Activated CD4-positive, alpha-beta memory T cell treated with anti-CD3 and anti-CD28 coated beads for 36 hours (primary cell): ENCODE results near the gene TEX10. TPM values are rescaled to one million over a fixed set of nuclear protein-coding genes. Genes with fewer than 3 reads are reported as not detected.
A peak's percentile ranks its signal among the peaks of the same experiment; 100 is the strongest.
"Not testable (repeated sequence)": the region's sequence is repeated elsewhere in the genome, so short reads cannot be mapped to it uniquely, and the experiment has no call there.

Experiments used
- CTCF ChIA-PET: fragments of 350-600 bp; sonication (Branson Sonifier 250); formaldehyde crosslinking; loops from one replicate; lab custom pipeline; 2021; ENCODE audit warnings: antibody characterized with exemption, inconsistent platforms; lab: Charles Lee
- POLR2A ChIA-PET: fragments of 350-600 bp; sonication (Branson Sonifier 250); formaldehyde crosslinking; loops from one replicate; lab custom pipeline; 2021; ENCODE audit warnings: antibody characterized with exemption; lab: Charles Lee
- DNase-seq: peaks from one replicate; pipeline ENCODE4 v3.0.0-alpha.2; 2020
- H3K27ac Mint-ChIP-seq: one replicate; pipeline ENCODE4 v1.8.0; 2021; ENCODE audit warnings: mixed read lengths
- H3K27me3 Mint-ChIP-seq: one replicate; pipeline ENCODE4 v1.8.0; 2021; ENCODE audit warnings: mixed read lengths
- H3K36me3 Mint-ChIP-seq: one replicate; pipeline ENCODE4 v1.8.0; 2021; ENCODE audit warnings: mixed read lengths
- H3K4me1 Mint-ChIP-seq: one replicate; pipeline ENCODE4 v1.8.0; 2021; ENCODE audit warnings: low read depth, mixed read lengths
- H3K4me3 Mint-ChIP-seq: one replicate; pipeline ENCODE4 v1.8.0; 2021; ENCODE audit warnings: mild to moderate bottlenecking, mixed read lengths
- H3K9me3 Mint-ChIP-seq: one replicate; pipeline ENCODE4 v1.8.0; 2021; ENCODE audit warnings: mixed read lengths
- intact Hi-C: fragments of 100-400 bp; cut with micrococcal nuclease; formaldehyde crosslinking; loops from one replicate; pipeline ENCODE4 v1.15.1; 2023
- total RNA-seq, 2 experiments: library from RNA; stranded (reverse); gene quantifications; one replicate each; pipeline ENCODE4 v1.2.3, GENCODE V29; 2021

Gene TEX10
- total RNA-seq, 2 experiments from 2014 or later, result 20.3 to 20.7 TPM

- no peak for DNase-seq
- POLR2A ChIA-PET, result no interaction called here
- CTCF ChIA-PET, result no interaction called here
- Mint-ChIP-seq H3K4me1 (peaks cover 13% of the 10 kb centered on the region), H3K27ac (no peak overlapping the region), H3K9me3 (no peaks in the 10 kb centered on the region), H3K4me3 (no peak overlapping the region), H3K36me3 (peaks cover 23% of the 10 kb centered on the region), H3K27me3 (no peaks in the 10 kb centered on the region)
- intact Hi-C loops, result no loop called here
Observed at GRCh38 chr9:100340224-100340623, 12.5 kb downstream of the TEX10 start.

GRCh38 chr9:100338736-100339135 lies 14.0 kb downstream of the TEX10 start:
- H3K4me3 Mint-ChIP-seq, intact Hi-C loops, H3K27ac Mint-ChIP-seq, H3K9me3 Mint-ChIP-seq, POLR2A ChIA-PET, DNase-seq, H3K27me3 Mint-ChIP-seq: not testable (repeated sequence)
- Mint-ChIP-seq H3K4me1 (peaks cover 12% of the 10 kb centered on the region), H3K36me3 (peaks cover 23% of the 10 kb centered on the region)
- CTCF ChIA-PET, result interaction anchor here (1.2 to 4.3 kb wide), 3 partner anchors 8 to 16 kb away, joined by 3 to 19 read pairs (median 17); no protein-coding TSS in a partner anchor

DNA sequence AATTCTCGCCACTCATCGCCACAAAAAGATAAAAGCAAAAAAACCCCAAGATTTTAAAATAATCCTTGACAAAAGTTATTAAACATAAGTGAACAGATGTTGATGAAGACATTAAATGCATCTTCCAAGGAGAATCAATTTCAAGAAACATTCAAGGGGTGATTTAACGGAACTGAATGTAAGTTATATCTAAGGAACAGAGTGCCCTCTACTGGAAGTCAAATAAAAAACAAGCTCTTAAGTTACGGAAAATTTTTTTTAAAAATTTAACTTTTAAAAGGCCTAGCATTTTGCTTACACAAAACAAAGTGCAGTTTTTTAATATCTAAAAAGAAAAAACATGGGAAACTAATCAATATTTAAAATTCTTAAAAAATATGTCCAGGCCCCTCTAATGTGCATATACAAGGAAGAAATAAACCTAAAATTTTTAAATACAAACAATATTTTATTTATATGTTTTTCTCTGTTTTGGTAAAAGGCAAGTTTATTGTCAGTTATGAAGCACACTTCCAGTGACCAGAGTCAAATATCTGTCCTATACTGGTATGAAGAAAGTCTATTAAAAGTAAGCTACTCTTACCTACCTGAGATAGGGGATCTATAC lies 28.0 kb downstream of the TEX10 start:
- ChIA-PET POLR2A (interaction anchor here (0.6 kb wide), 1 partner anchor 27 kb away, joined by 3 read pairs; the partner anchor contains the start of gene TEX10), CTCF (interaction anchor here (0.6 to 2.8 kb wide), 29 partner anchors 8 to 1058 kb away, joined by 3 to 19 read pairs (median 3); partner anchors contain the start of gene TEX10)
- Mint-ChIP-seq H3K4me1 (peaks cover 8% of the 10 kb centered on the region), H3K4me3 (no peak overlapping the region), H3K36me3 (peaks cover 27% of the 10 kb centered on the region), H3K27me3 (no peaks in the 10 kb centered on the region), H3K9me3 (no peaks in the 10 kb centered on the region), H3K27ac (no peak overlapping the region)
- no peak for DNase-seq
- intact Hi-C loops, result loop anchor here (1.0 to 10.0 kb wide), 5 partner anchors 220 to 1140 kb away; partner anchors contain the start of gene NR4A3

DNA sequence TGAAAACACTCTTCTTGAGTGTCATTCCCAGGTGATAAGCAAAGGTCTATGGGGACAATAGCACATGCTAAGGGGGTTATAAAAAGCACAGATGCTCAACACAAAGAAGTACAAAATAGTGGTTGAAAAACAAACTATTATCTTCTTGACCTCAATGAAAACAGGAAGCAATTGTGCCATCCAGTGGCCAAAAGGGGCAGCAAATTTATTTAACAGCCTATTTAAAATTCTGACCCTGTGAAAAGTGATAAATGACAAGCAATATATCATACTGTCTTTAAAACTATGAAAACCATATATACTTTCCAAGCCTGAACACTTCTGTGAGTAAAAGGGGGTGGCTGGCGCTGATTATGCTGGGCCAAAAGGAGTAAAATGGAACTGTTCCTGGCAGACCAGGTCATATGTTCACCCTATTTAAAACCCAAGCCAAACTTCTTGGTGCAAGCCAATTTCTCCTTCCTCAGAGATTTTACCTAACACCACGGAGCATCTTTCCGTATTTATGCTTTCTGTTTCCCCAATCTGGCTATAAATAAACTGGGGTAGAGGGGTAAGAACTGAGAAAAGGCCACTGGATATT lies 29.7 kb downstream of the TEX10 start:
- peaks cover 24% of the 10 kb centered on the region for H3K36me3 Mint-ChIP-seq
- POLR2A ChIA-PET, result no interaction called here
- no peak overlapping the region for H3K27ac Mint-ChIP-seq
- H3K4me1 Mint-ChIP-seq, result peaks cover 10% of the 10 kb centered on the region
- peak; percentile 24 for DNase-seq
- H3K27me3 Mint-ChIP-seq, result no peaks in the 10 kb centered on the region
- intact Hi-C loops, result loop anchor here (10.0 kb wide), 4 partner anchors 218 to 1138 kb away; partner anchors contain the start of gene NR4A3
- CTCF ChIA-PET, result interaction anchor here (0.7 to 2.8 kb wide), 11 partner anchors 10 to 1138 kb away, joined by 3 to 17 read pairs (median 5); no protein-coding TSS in a partner anchor
- H3K9me3 Mint-ChIP-seq, result no peaks in the 10 kb centered on the region
- H3K4me3 Mint-ChIP-seq, result no peak overlapping the region

GRCh38 chr9:100317706-100318105 lies 35.0 kb downstream of the TEX10 start:
- Mint-ChIP-seq H3K36me3 (peaks cover 44% of the 10 kb centered on the region), H3K4me3 (no peak overlapping the region), H3K4me1 (peaks cover 23% of the 10 kb centered on the region), H3K9me3 (no peaks in the 10 kb centered on the region), H3K27ac (no peak overlapping the region), H3K27me3 (no peaks in the 10 kb centered on the region)
- CTCF ChIA-PET, result interaction anchor here (3.4 kb wide), 1 partner anchor 7 kb away, joined by 9 read pairs; no protein-coding TSS in a partner anchor
- intact Hi-C loops, result no loop called here
- POLR2A ChIA-PET, result no interaction called here
- no peak for DNase-seq

DNA sequence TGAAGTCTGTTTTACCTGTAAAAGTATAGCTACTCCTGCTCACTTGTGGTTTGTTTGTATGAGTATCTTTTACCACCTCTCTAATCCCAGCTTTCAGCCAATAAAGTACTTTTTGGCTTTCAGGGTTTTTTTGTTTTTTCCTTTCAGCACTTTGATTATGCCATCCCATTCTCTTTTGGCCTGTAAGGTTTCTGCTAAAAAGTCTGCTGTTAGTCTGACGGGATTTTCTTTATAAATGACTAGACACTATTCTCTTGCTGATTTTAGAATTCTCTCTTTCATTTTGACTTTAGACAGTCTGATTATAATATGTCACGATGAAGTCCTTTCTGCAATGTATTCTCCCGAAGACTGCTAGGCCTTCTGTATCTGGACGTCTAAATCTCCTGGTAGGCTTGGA lies 37.2 kb downstream of the TEX10 start:
- POLR2A ChIA-PET, result no interaction called here

DNA sequence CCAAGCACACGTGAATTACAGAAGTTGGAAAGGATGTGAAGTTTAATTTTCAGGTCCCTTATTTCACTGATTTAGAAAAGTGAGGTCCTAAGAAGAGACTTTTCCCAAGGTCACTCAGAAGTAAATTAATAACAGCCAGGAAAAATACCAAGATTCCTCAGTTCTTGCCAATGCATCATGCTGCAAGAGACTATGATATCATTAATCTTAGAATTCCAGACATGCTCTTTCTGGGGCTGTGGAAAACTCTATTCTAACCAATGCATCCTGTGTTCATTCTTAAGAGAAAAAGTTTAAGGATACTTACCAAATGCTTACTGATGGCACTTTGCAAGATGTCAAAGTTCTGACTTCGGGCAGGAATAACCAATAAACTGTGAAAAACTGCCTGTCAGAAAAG lies 42.8 kb downstream of the TEX10 start:
- intact Hi-C loops, result no loop called here
- CTCF ChIA-PET, result no interaction called here
- DNase-seq, result no peak
- no peak overlapping the region for H3K4me3 Mint-ChIP-seq
- peaks cover 59% of the 10 kb centered on the region for H3K36me3 Mint-ChIP-seq
- no peak overlapping the region for H3K27ac Mint-ChIP-seq
- peaks cover 14% of the 10 kb centered on the region for H3K4me1 Mint-ChIP-seq
- POLR2A ChIA-PET, result no interaction called here
- no peaks in the 10 kb centered on the region for H3K9me3 Mint-ChIP-seq
- H3K27me3 Mint-ChIP-seq, result no peaks in the 10 kb centered on the region

More for the DNA sequence above, 37.2 kb downstream of the TEX10 start:
- Mint-ChIP-seq H3K9me3 (no peaks in the 10 kb centered on the region), H3K27ac (no peak overlapping the region), H3K27me3 (no peaks in the 10 kb centered on the region), H3K36me3 (peaks cover 55% of the 10 kb centered on the region), H3K4me3 (no peak overlapping the region), H3K4me1 (peaks cover 23% of the 10 kb centered on the region)
- CTCF ChIA-PET, result interaction anchor here (3.4 kb wide), 1 partner anchor 10 kb away, joined by 9 read pairs; no protein-coding TSS in a partner anchor
- no peak for DNase-seq
- intact Hi-C loops, result no loop called here

- no peak overlapping the region for H3K4me3 Mint-ChIP-seq
- H3K36me3 Mint-ChIP-seq, result peaks cover 61% of the 10 kb centered on the region
- CTCF ChIA-PET, result no interaction called here
- intact Hi-C loops, result no loop called here
- POLR2A ChIA-PET, result no interaction called here
- no peak for DNase-seq
- H3K9me3 Mint-ChIP-seq, result no peaks in the 10 kb centered on the region
- H3K27ac Mint-ChIP-seq, result no peak overlapping the region
- no peaks in the 10 kb centered on the region for H3K27me3 Mint-ChIP-seq
- peaks cover 14% of the 10 kb centered on the region for H3K4me1 Mint-ChIP-seq
Observed at GRCh38 chr9:100308965-100309564, 43.7 kb downstream of the TEX10 start.

GRCh38 chr9:100307080-100307479 lies 45.7 kb downstream of the TEX10 start:
- no peak overlapping the region for H3K27ac Mint-ChIP-seq
- CTCF ChIA-PET, result no interaction called here
- POLR2A ChIA-PET, result interaction anchor here (0.7 kb wide), 1 partner anchor 340 kb away, joined by 3 read pairs; no protein-coding TSS in a partner anchor

GRCh38 chr9:100306283-100306682 lies 46.5 kb downstream of the TEX10 start:
- ChIA-PET POLR2A (no interaction called here), CTCF (interaction anchor here (0.6 kb wide), 2 partner anchors 20 to 28 kb away, joined by 3 to 4 read pairs; no protein-coding TSS in a partner anchor)
- peaks cover 71% of the 10 kb centered on the region for H3K36me3 Mint-ChIP-seq
- no peak for DNase-seq
- H3K27ac Mint-ChIP-seq, result no peak overlapping the region
- H3K9me3 Mint-ChIP-seq, result no peaks in the 10 kb centered on the region
- intact Hi-C loops, result no loop called here
- no peak overlapping the region for H3K4me3 Mint-ChIP-seq
- H3K4me1 Mint-ChIP-seq, result peaks cover 9% of the 10 kb centered on the region
- H3K27me3 Mint-ChIP-seq, result no peaks in the 10 kb centered on the region

More at GRCh38 chr9:100307080-100307479, 45.7 kb downstream of the TEX10 start:
- Mint-ChIP-seq H3K9me3 (no peaks in the 10 kb centered on the region), H3K4me3 (no peak overlapping the region), H3K36me3 (peaks cover 73% of the 10 kb centered on the region), H3K4me1 (peaks cover 14% of the 10 kb centered on the region), H3K27me3 (no peaks in the 10 kb centered on the region)
- intact Hi-C loops, result no loop called here
- no peak for DNase-seq

- DNase-seq, result no peak
- POLR2A ChIA-PET, result no interaction called here
- peaks cover 62% of the 10 kb centered on the region for H3K36me3 Mint-ChIP-seq
- CTCF ChIA-PET, result no interaction called here
- H3K27ac Mint-ChIP-seq, result no peak overlapping the region
- no peak overlapping the region for H3K4me3 Mint-ChIP-seq
- intact Hi-C loops, result no loop called here
- H3K27me3 Mint-ChIP-seq, result no peaks in the 10 kb centered on the region
- no peaks in the 10 kb centered on the region for H3K9me3 Mint-ChIP-seq
- H3K4me1 Mint-ChIP-seq, result peaks cover 4% of the 10 kb centered on the region
Observed at GRCh38 chr9:100303747-100304146, 49.0 kb downstream of the TEX10 start.

GRCh38 chr9:100298378-100298777 lies 54.4 kb downstream of the TEX10 start:
- peaks cover 37% of the 10 kb centered on the region for H3K36me3 Mint-ChIP-seq
- H3K27ac Mint-ChIP-seq, result no peak overlapping the region
- H3K4me3 Mint-ChIP-seq, result no peak overlapping the region
- ChIA-PET CTCF (interaction anchor here (0.7 kb wide), 1 partner anchor 25 kb away, joined by 3 read pairs; no protein-coding TSS in a partner anchor), POLR2A (no interaction called here)
- H3K9me3 Mint-ChIP-seq, result no peaks in the 10 kb centered on the region
- no peak for DNase-seq
- no peaks in the 10 kb centered on the region for H3K4me1 Mint-ChIP-seq
- intact Hi-C loops, result no loop called here
- no peaks in the 10 kb centered on the region for H3K27me3 Mint-ChIP-seq
